Activated CD8-positive, alpha-beta T cell treated with anti-CD3 and anti-CD28 coated beads, Interleukin-2, amount 10 ng/mL, durations not matched to agents 7 days and 5 days (primary cell): ENCODE measurements around the gene SRMS. TPM values are rescaled to one million over a fixed set of nuclear protein-coding genes. Genes with fewer than 3 reads are reported as not detected.

Source experiments
- ATAC-seq: fragments of 150-1000 bp; cut with Tn5 transposase; one replicate; pipeline ENCODE4 v1.10.0; 2021; ENCODE audit warnings: moderate library complexity
- CTCF ChIA-PET: fragments of 350-600 bp; sonication (Branson Sonifier 250); formaldehyde crosslinking; loops from one replicate; lab custom pipeline; 2021; ENCODE audit warnings: antibody characterized with exemption; lab: Charles Lee
- POLR2A ChIA-PET: fragments of 350-600 bp; sonication (Branson Sonifier 250); formaldehyde crosslinking; loops from one replicate; lab custom pipeline; 2021; ENCODE audit warnings: antibody characterized with exemption; lab: Charles Lee
- DNase-seq: peaks from one replicate; pipeline ENCODE4 v3.0.0-alpha.2; 2020
- H3K27ac Mint-ChIP-seq: one replicate; pipeline ENCODE4 v1.8.0; 2021; ENCODE audit warnings: mild to moderate bottlenecking, mixed read lengths
- H3K27me3 Mint-ChIP-seq: one replicate; pipeline ENCODE4 v1.8.0; 2021; ENCODE audit warnings: low read depth, mixed read lengths
- H3K36me3 Mint-ChIP-seq: one replicate; pipeline ENCODE4 v1.8.0; 2021; ENCODE audit warnings: low read depth, mixed read lengths
- H3K4me1 Mint-ChIP-seq: one replicate; pipeline ENCODE4 v1.8.0; 2021; ENCODE audit warnings: low read depth, mixed read lengths
- H3K4me3 Mint-ChIP-seq: one replicate; pipeline ENCODE4 v1.8.0; 2021; ENCODE audit warnings: mild to moderate bottlenecking, mixed read lengths
- H3K9me3 Mint-ChIP-seq: one replicate; pipeline ENCODE4 v1.8.0; 2022; ENCODE audit warnings: mixed read lengths; ENCODE audit not compliant: insufficient read depth
- total RNA-seq, 2 experiments: library from RNA; stranded (reverse); gene quantifications; one replicate each; pipeline ENCODE4 v1.2.3, GENCODE V29; 2021

The SRMS gene
- total RNA-seq, 2 experiments from 2014 or later = not detected

DNA sequence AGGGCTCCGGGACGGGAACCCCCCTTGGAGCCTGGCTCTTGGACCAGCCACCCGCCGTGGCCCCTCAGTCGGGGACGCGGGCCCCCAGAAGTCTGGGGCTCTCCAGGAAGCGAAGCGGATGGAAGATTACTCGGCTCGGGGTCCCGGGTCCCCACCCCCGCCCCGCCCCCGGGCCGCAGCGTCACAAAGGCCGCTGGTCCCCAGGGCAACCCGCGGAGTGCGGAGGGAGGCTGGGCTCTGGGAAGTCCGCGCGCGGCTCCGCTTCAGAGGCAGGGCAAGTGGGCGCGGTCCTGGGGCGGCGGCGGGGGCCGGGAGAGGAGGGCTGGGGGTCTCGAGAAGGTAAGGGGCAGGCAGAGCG, 6.4 kb upstream of the SRMS start, which contains the start of gene FNDC11:
FNDC11 (plus strand) TSS at position 227 of the 358 bp plus-strand sequence. CDS start 1,505 bp downstream, outside the sequence.
- H3K27ac Mint-ChIP-seq = peak within 1 kb of the TSS; percentile 91
- H3K4me3 Mint-ChIP-seq = peak within 1 kb of the TSS; percentile 63
- ChIA-PET POLR2A (interaction anchor here (0.9 kb wide), 1 partner anchor 20 kb away, joined by 3 read pairs; the partner anchor contains the start of gene HELZ2), CTCF (no interaction called here)
- DNase-seq (peak; percentile 44), ATAC-seq (peak; percentile 10)
- peaks cover 14% of the 10 kb centered on the region for H3K27me3 Mint-ChIP-seq
- peaks cover 21% of the 10 kb centered on the region for H3K4me1 Mint-ChIP-seq
- no peaks in the 10 kb centered on the region for H3K9me3 Mint-ChIP-seq
- H3K36me3 Mint-ChIP-seq = peaks cover 7% of the 10 kb centered on the region

DNA sequence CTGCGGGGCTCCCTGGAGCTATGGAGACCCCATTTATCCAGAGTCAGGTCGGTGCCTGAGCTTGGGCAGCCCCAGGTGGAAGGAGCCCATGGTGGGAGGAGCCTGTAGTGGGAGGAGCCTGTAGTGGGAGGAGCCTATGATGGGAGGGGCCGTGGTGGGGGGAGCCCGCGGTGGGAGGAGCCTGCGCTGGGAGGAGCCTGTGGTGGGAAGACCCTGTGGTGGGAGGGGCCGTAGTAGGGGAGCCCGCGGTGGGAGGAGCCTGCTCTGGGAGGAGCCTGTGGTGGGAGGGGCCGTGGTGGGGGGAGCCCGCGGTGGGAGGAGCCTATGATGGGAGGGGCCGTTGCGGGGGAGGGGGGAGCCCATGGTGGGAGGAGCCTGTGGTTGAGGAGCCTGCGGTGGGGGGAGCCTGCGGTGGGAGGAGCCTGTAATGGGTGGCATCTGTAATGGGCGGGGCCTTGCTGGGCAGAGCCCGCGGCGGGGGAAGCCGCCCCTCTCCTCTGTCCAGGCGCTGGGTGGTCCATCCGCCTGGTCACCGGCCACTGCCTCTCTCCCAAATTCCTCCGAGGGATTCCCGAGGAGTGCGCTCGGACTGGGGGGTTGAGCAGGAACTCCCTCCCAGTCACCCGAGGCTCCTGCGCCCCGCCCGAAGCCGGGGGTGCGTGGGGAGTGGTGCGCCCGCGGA, 5.8 kb upstream of the SRMS start:
- Mint-ChIP-seq H3K36me3 (peaks cover 3% of the 10 kb centered on the region), H3K4me3 (peak overlapping the region; percentile 63), H3K9me3 (no peaks in the 10 kb centered on the region), H3K4me1 (peaks cover 21% of the 10 kb centered on the region), H3K27ac (peak overlapping the region; percentile 91), H3K27me3 (peaks cover 16% of the 10 kb centered on the region)
- ChIA-PET POLR2A (interaction anchor here (0.9 to 1.6 kb wide), 6 partner anchors 14 to 88 kb away, joined by 3 to 9 read pairs (median 3); partner anchors contain the start of gene HELZ2), CTCF (interaction anchor here (1.2 to 2.0 kb wide), 5 partner anchors 14 to 526 kb away, joined by 3 to 17 read pairs (median 5); partner anchors contain the start of genes OPRL1, PTK6 and RGS19)
- ATAC-seq (peak; percentile 71), DNase-seq (peak; percentile 90)

DNA sequence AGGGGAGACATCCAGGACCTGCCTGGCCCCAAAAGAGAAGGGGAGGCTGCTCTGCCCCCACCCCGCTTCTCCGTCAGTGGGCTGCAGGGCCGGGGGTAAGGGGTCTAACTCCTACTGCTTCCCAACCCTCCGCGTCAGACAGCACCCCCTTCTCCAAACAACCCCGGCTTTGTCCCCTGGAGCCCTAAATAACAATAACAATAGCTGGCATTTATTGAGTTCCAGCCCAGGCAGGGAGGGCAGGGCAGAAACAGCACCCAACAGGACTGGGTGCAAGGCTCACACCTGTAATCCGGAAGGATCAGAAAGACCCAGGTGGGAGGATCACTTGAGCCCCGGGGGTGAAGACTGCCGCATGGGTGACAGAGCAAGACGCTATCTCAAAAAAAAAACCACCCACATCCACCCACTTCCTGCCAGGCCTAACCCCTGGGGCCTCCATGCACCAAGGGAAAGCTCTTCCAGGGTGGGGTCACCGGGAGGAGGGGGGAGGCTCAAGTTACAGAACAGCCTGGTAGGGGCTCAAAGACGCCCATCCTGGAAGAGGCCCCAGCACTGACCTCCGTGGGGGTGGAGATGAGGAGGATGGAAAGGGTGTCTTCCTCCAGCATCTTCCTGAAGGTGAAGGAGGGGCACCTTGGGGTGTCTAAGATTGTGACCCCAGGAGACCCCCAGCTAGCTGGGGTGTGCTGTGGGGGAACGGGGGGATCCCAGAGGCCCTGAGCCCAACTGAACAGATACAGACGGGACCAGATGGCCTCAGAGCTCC, 5.1 kb upstream of the SRMS start:
- H3K27ac Mint-ChIP-seq = peak overlapping the region; percentile 91
- POLR2A ChIA-PET = interaction anchor here (0.9 to 1.6 kb wide), 6 partner anchors 13 to 89 kb away, joined by 3 to 9 read pairs (median 3); partner anchors contain the start of gene HELZ2
- DNase-seq = peak; percentile 78

DNA sequence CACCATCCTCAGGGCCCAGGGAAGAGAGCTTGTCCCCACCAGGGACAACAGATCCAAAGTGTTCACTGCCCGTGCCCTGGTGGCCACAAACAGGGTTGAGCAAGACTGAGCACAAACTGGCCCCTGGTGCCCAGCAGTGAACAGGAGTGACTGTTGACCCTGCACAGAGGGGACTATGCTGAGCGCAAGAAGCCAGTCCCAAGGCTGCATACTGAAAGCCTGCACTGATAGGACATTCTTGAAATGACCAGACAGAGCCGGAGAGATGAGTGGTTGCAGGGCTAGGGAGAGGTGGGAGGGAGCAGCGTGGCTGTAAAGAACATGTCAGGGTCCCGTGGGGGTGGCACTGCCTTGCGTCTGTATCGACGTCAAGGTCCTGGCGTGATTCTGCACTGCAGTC, 3.5 kb upstream of the SRMS start:
- ChIA-PET POLR2A (interaction anchor here (0.8 kb wide), 1 partner anchor 13 kb away, joined by 3 read pairs; no protein-coding TSS in a partner anchor), CTCF (interaction anchor here (0.9 kb wide), 1 partner anchor 91 kb away, joined by 3 read pairs; no protein-coding TSS in a partner anchor)
- peak overlapping the region; percentile 15 for H3K27ac Mint-ChIP-seq
- H3K36me3 Mint-ChIP-seq = no peaks in the 10 kb centered on the region
- no peak for DNase-seq
- no peak overlapping the region for H3K4me3 Mint-ChIP-seq
- no peaks in the 10 kb centered on the region for H3K9me3 Mint-ChIP-seq
- no peak for ATAC-seq
- peaks cover 20% of the 10 kb centered on the region for H3K27me3 Mint-ChIP-seq
- peaks cover 21% of the 10 kb centered on the region for H3K4me1 Mint-ChIP-seq

More for the DNA sequence above, 5.1 kb upstream of the SRMS start:
- peak overlapping the region; percentile 63 for H3K4me3 Mint-ChIP-seq
- H3K27me3 Mint-ChIP-seq = peaks cover 16% of the 10 kb centered on the region
- H3K4me1 Mint-ChIP-seq = peaks cover 21% of the 10 kb centered on the region
- CTCF ChIA-PET = interaction anchor here (1.2 to 2.0 kb wide), 5 partner anchors 13 to 526 kb away, joined by 3 to 17 read pairs (median 5); partner anchors contain the start of genes OPRL1, PTK6 and RGS19
- H3K36me3 Mint-ChIP-seq = peaks cover 3% of the 10 kb centered on the region
- H3K9me3 Mint-ChIP-seq = no peaks in the 10 kb centered on the region
- ATAC-seq = peak; percentile 66

DNA sequence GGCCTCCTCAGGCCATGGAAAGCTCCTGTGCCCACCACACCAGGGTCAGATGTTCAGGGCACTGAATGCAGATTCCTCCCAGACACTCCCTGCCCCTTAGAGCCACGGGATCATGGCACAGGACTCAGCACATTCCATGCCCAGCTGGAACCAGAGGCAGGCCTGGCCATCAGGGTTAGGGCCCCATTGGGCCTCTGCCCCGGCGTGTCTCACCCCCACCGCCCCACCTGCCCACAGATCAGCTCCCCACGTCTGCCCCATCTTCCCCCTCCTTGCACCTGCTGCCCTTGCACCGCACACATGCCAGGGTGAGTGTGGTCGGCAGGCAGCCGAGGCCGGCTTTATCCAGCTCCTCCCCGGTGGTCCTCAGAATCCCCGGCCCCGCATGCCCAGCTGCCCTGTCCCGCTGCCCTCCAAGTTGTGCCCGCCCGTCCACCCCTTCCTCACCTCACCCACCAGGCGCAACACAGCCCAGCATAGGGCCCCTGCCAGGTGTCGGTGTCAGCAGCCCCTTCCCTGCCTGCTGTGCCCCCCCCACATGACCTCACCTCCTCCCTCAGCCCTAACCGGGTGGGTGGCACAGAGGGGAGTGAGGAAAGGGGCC, 2.2 kb upstream of the SRMS start:
- DNase-seq = no peak
- no peak for ATAC-seq
- POLR2A ChIA-PET = no interaction called here
- CTCF ChIA-PET = no interaction called here
- Mint-ChIP-seq H3K4me3 (no peak overlapping the region), H3K4me1 (peaks cover 21% of the 10 kb centered on the region), H3K27ac (no peak overlapping the region), H3K36me3 (no peaks in the 10 kb centered on the region), H3K9me3 (no peaks in the 10 kb centered on the region), H3K27me3 (peaks cover 20% of the 10 kb centered on the region)

DNA sequence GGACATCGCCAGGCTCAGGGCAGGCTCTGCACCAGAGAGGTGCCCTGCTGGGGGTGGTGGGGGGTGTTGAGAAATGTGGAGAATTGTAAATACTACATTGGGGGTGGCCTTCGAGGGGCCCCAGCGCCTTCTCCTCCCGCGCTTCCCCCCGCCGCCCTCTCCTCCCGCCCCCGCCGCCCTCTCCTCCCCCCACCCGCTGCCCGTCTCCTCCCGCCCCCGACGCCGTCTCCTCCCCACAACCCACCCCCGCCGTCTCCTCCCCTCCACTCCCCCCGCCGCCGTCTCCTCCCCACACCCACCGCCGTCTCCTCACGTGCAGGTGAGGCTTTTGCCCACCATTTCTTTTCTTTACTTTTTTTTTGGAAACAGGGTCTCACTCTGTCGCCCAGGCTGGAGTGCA, 1.5 kb upstream of the SRMS start:
- ChIA-PET CTCF (no interaction called here), POLR2A (no interaction called here)
- H3K9me3 Mint-ChIP-seq = no peaks in the 10 kb centered on the region
- H3K27ac Mint-ChIP-seq = no peak overlapping the region
- H3K36me3 Mint-ChIP-seq = no peaks in the 10 kb centered on the region
- H3K4me1 Mint-ChIP-seq = peaks cover 18% of the 10 kb centered on the region
- no peak for ATAC-seq
- H3K27me3 Mint-ChIP-seq = peaks cover 20% of the 10 kb centered on the region
- DNase-seq = no peak
- H3K4me3 Mint-ChIP-seq = no peak overlapping the region

DNA sequence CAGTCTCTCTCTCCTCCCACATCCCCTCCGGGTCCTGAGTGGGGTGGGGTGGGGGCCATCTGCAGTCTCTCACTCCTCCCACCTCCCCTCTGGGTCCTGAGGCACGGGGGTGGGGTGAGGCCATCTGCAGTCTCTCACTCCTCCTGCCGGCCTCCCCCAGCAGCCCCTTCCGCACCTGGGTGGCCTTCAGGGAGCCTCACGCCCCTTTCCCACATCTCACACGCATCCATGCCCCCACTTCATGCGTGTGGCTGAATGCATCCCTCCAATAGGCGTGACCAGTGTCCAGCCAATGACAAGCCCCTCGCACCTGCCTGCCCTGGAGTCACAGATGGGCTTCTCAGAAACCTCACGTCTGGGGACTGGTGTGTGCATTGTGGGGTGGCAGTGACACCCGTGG, 993 bp upstream of the SRMS start:
- Mint-ChIP-seq H3K4me3 (no peak overlapping the region), H3K4me1 (peaks cover 18% of the 10 kb centered on the region), H3K36me3 (no peaks in the 10 kb centered on the region), H3K27ac (no peak overlapping the region), H3K27me3 (peaks cover 20% of the 10 kb centered on the region), H3K9me3 (no peaks in the 10 kb centered on the region)
- POLR2A ChIA-PET = no interaction called here
- no peak for DNase-seq
- ATAC-seq = no peak
- CTCF ChIA-PET = no interaction called here

DNA sequence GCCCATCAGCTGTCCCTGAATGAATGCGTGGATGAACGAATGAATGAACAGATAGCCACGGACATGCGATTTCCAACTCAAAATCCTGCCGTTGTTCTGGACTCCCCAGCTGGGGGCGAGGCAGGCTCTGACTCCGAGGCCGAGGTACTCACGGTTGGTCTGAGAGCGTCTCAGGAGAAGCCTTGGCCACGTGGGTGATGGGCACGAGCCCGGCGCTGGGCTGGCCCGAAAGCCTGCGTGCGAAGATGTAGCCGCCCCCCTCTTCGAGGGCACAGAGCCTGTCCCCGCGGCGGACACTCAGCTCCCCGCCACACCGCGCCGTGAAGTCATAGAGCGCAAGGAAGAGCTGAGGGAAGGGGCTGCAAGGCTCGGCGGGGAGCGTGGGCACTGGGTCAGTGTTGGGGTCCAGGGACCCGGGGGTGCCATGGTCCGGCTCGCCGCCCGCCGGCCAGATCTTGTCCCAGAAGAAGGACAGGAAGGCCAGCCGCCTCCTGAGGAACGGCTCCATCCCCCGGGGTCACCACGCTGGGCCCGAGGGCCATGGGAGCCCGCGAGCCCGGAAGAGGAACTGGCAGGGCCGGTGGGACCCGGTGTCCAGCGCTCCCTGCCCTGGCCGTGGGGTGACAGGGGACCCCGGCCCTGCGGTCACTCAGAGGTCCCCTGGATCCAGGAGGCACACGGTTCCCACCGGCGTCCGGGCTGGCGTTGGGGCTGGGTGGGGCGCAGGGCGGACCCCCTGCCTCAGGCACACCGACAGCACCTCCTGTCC, 409 bp downstream of the SRMS start:
- H3K36me3 Mint-ChIP-seq = no peaks in the 10 kb centered on the region
- CTCF ChIA-PET = interaction anchor here (1.3 kb wide), 1 partner anchor 9 kb away, joined by 3 read pairs; no protein-coding TSS in a partner anchor
- no peak overlapping the region for H3K27ac Mint-ChIP-seq
- ATAC-seq = no peak
- no peaks in the 10 kb centered on the region for H3K9me3 Mint-ChIP-seq
- DNase-seq = no peak
- H3K27me3 Mint-ChIP-seq = peaks cover 20% of the 10 kb centered on the region
- POLR2A ChIA-PET = interaction anchor here (0.9 to 1.8 kb wide), 2 partner anchors 26 to 27 kb away, joined by 3 to 6 read pairs; partner anchors contain the start of gene PPDPF
- H3K4me3 Mint-ChIP-seq = no peak overlapping the region
- peaks cover 5% of the 10 kb centered on the region for H3K4me1 Mint-ChIP-seq

DNA sequence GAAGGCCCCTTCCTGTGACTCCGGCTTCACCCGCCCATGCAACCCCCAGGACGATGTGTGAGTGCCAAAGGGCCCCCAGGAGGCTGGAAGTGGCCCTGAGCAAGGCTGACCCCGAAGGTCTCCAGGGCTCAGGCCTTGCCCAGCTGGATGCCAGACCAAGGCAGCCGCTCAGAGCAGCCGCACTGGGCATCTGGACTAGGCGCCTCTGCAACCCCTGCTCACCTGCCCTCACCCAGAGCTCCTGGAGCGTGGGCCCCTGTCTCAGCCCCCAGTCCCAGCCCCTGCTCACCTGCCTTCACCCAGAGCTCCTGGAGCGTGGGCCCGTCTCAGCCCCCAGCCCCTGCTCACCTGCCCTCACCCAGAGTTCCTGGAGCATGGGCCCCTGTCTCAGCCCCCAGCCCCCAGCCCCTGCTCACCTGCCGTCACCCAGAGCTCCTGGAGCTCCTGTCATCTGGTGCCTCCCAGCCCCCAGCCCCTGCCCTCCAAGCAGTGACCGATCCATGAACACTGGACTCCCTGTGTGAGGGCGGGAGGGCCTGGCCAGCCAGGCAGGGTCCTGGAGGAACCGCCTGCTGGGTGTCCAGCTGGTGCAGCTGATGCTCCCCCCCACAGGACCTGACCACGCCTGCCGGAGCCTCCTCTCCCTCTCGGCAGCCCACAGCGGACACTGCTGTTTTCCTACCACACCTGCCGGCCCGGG, 1.1 kb downstream of the SRMS start:
- ATAC-seq = no peak
- H3K4me3 Mint-ChIP-seq = no peak overlapping the region
- no peak overlapping the region for H3K27ac Mint-ChIP-seq
- H3K4me1 Mint-ChIP-seq = peaks cover 2% of the 10 kb centered on the region
- no peaks in the 10 kb centered on the region for H3K9me3 Mint-ChIP-seq
- H3K36me3 Mint-ChIP-seq = no peaks in the 10 kb centered on the region
- DNase-seq = no peak
- ChIA-PET POLR2A (interaction anchor here (0.9 to 1.8 kb wide), 3 partner anchors 23 to 26 kb away, joined by 3 to 6 read pairs (median 3); partner anchors contain the start of gene PPDPF), CTCF (interaction anchor here (1.3 kb wide), 1 partner anchor 8 kb away, joined by 3 read pairs; no protein-coding TSS in a partner anchor)
- peaks cover 20% of the 10 kb centered on the region for H3K27me3 Mint-ChIP-seq

DNA sequence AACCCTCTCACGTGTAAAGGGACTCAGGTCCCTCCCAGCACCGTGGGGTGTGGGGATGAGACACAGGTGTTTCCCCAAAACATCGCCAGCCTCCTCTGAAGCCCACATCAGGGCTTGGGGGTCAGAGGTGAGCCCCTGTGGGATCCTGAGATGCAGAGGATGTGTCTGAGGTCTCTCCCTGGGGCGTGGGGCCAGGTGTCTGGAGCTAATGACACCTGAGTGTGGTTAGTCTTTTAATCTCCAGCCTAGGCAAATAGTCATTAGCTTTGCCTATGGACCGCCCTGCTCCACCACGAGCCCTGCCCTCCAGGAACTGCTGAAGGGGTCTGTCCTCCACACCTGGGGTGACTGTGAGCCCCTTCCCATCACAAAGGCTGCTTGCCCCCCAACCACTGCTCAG, 1.7 kb downstream of the SRMS start:
- no peaks in the 10 kb centered on the region for H3K36me3 Mint-ChIP-seq
- peaks cover 15% of the 10 kb centered on the region for H3K27me3 Mint-ChIP-seq
- ChIA-PET POLR2A (interaction anchor here (1.3 to 1.8 kb wide), 2 partner anchors 22 to 25 kb away, joined by 3 to 6 read pairs; partner anchors contain the start of gene PPDPF), CTCF (interaction anchor here (1.3 kb wide), 1 partner anchor 8 kb away, joined by 3 read pairs; no protein-coding TSS in a partner anchor)
- no peaks in the 10 kb centered on the region for H3K9me3 Mint-ChIP-seq
- H3K4me1 Mint-ChIP-seq = no peaks in the 10 kb centered on the region
- H3K27ac Mint-ChIP-seq = no peak overlapping the region
- ATAC-seq = no peak
- H3K4me3 Mint-ChIP-seq = no peak overlapping the region
- DNase-seq = no peak
